Stimulated activated CD4-positive, alpha-beta T cell treated with anti-CD3 and anti-CD28 coated beads, Interleukin-12 subunit alpha, Interleukin-12 subunit beta, amount 100 ng/mL, for 24 hours (primary cell): ENCODE measurements around the gene PGM2L1.

Source experiments
- DNase-seq, 2 experiments: peaks; one replicate each; pipeline ENCODE4 v3.0.0-alpha.2; 2020; ENCODE audit warnings: low read depth in 2 of 2

PGM2L1 gene

GRCh38 chr11:74299015-74299414 lies 99.2 kb downstream of the PGM2L1 start:
- DNase-seq: no peak

- no peak for DNase-seq
These were observed 100.7 kb downstream of the PGM2L1 start for GRCh38 chr11:74297484-74297883.

GRCh38 chr11:74288911-74289310 lies 109.3 kb downstream of the PGM2L1 start:
- no peak for DNase-seq

GRCh38 chr11:74288161-74288560 lies 110.1 kb downstream of the PGM2L1 start:
- DNase-seq: no peak

- no peak for DNase-seq
These were observed 113.8 kb downstream of the PGM2L1 start for GRCh38 chr11:74284466-74284865.

- DNase-seq: no peak
These were observed 114.6 kb downstream of the PGM2L1 start for GRCh38 chr11:74283580-74284180.

GRCh38 chr11:74282914-74283371 lies 115.3 kb downstream of the PGM2L1 start:
- DNase-seq: no peak

GRCh38 chr11:74282421-74282820 lies 115.8 kb downstream of the PGM2L1 start:
- no peak for DNase-seq

- DNase-seq: no peak
These were observed 117.7 kb downstream of the PGM2L1 start for GRCh38 chr11:74280494-74280893.
